ENCODE data around the gene DNLZ.
A peak's percentile ranks its signal among the peaks of the same experiment; 100 is the strongest.

The DNLZ gene

DNA sequence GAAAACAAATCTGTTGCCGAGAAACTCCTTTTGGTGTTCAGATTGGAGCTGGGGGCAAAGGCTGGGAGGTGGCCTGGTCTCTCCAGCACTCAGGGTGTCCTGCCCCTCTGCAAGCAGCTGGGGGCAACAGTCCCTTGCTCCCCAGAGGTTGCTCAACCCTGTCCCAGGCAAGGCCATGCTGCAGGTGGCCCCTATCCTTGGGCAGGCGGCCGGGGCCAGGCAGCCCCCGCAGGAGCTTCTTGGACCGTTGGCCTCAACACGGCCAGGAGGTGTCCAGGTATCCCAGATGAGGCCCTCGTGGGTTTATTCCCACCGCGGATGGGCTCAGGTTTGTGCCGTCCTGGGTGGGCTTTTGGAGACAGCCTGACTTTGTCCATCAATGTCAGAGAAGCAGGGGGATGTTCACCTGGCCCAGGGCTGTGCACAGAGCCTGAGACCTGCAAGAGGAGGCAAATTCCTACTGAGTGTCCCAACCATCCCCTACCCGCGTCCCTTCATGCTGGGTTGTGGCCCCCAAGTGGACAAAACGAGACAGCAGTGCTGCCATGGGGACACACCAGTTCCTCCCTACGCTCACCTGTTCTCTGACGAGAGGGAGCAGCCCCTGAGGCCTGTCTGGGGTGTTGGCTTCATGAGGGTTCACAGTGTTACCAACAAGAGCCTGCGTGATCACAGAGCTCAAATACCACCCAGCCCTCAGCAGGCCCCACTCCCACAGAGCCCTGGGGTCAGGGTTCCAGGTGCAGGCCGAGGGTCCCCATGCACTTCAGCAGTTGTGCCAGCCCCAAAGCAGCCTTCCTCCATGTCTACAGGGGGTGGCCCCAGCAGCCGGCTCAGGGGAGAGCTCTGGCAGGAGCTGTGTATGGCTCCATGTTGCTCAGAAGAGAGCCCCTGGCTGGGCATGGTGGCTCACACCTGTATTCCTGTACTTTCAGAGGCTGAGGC, 50.2 kb downstream of the DNLZ start:
- no peak for DNase-seq

DNA sequence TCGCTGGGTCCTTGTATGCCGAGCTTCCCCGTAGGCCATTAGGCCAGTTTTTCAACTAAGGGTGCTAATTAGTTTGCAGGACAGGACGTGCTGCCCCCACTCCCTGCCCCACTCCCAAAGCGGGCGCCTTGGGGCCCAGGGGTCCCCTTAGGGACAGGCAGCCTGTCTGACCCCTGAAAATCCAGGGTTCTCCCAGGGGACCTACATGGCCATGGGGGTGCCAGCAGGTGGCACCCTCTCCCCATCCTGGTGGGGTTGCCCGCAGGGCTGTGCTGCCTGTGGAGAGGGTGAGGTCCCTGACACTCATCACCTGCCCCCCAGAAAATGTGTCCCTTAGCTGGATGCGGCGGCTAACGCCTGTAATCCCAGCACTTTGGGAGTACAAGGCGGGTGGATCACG, 51.1 kb downstream of the DNLZ start:
- DNase-seq: peak; percentile 72

DNA sequence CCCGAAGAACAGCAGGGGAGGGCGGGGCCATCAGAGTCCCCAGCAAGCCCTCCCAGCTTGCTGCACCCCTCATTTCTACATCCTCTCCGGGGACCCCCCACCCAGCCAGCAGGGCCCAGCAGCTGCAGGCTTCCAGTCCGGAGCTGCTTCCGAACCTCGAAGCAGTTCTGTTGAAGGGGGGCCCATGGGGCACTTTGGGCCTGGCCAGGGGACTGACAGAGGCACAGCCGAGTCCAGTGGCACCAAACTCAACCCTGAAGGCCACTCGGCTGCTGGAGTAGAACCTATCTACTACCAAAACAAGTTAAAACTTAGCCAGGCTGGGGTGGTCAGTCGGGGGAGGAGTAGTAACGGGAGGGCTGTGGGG, 51.6 kb downstream of the DNLZ start:
- peak; percentile 47 for DNase-seq

DNA sequence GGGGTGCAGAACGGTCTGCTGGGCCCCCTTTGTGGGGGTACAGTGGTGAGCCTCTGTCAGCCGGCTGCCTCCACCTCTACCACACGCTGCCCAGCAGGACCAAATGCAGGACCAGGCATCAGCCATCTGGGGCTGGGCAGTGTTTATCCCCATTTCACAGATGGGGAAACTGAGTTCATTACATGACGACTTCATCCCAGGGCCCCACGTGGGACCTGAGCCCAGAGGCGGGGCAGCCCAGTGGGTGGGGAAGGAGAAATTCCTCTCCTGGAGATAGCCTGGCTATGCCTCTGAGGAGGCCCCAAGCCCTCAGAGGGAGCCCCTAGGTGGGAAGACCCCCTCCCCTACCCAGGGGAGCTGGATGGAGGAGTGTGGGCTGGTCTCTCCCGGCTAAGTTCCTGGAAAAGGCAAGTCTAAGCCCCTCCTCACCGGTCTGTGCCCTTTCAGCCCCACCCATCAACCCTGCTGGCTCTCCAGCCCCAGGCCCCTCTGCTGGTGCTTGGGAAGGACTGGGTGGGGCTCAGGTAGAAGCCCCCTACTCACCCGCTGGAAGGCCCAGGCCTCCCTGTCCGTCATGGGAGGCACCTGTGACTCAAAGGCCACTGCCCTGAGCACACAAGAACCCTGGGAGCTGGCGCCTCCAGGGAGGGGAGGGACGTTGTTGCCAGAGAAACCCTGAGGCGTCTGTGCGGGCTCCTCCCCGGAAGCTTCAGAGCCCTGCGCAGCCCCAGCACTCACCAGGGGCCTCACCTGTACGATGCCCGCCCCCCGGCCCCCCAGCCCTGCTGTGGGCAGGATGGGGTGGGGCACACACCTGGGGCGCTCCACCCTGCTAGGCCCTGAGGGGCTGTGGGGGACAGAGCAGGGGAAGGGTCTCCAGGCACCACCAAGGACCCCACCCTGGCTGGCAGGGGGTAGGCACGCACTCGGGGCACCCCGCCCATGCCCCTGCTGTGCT, 52.2 kb downstream of the DNLZ start:
- DNase-seq: peak; percentile 95

DNA sequence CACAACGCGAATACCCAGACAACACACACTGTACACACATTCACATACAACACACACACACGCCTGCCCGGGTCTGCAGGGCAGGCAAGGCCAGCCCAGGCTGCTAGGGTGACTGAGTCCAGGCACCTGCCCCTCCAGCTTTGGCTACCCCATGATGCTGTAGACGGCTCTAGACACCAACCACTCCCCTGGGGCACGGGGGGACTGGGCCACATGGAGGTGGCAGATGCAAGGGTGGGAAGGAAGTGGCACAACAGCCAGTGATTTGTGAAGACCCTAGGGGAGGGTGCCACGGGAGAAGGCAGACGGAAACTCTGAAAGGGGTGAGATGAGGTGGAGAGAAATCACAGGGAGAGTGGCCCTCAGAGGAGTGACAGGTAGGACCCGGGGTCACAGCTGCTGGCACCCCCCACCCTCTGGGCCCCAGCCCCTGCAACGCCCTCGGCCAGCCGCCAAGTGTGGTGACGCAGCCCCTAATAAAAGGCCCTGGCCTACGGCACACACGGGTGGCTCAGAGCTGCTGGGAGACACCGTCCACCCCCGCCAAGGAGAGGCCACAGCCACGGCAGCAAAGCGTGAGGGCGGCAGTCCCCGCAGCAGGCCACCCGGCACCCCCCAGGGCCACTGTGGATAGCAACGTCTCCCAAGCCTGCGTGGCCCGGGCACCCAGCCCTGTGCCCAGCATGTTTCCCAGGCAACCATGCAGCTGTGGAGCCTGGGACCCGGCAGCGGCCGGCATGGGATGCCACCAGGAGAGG, 53.1 kb downstream of the DNLZ start:
- DNase-seq: peak; percentile 49

DNA sequence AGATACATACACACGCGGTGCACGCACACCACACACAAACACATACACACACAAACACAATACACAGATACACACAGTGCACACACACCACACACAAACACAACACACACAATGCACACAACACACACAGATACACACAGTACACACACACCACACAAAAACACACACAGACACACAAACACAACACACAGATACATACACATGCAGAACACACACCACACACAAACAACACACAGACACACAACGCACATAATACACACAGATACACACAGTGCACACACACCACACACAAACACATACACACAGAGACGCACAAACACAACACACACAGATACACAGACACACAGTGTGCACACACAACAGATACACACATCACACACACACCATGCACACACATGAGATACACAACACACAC, 53.7 kb downstream of the DNLZ start:
- no peak for DNase-seq
